NB4 (cell line): ENCODE results near the gene ACKR1.

ENCODE experiments used
- CTCF ChIP-seq: IDR thresholded peaks from one replicate; pipeline ENCODE4 v1.5.1; 2012; ENCODE audit warnings: low read depth, low read length
- POLR2A ChIP-seq: IDR thresholded peaks from 2 replicates; pipeline ENCODE4 v1.6.1; 2011; ENCODE audit warnings: mild to moderate bottlenecking; ENCODE audit not compliant: insufficient read length; ENCODE audit errors: extremely low read depth

- TF ChIP-seq CTCF, result no peak
- no peak for TF ChIP-seq POLR2A
Measured at GRCh38 chr1:159181328-159182024, 23.2 kb upstream of the ACKR1 start.
